RWPE2 (cell line): Measurements from ENCODE around the gene CALB2.
"Not testable (repeated sequence)": the region's sequence is repeated elsewhere in the genome, so short reads cannot be mapped to it uniquely, and the experiment has no call there.

Experiments
- ATAC-seq: fragments of 200-7000 bp; cut with Tn5 transposase; 3 replicates; pipeline ENCODE4 v1.9.1; 2021; ENCODE audit warnings: low read depth
- DNase-seq: peaks from one replicate; pipeline ENCODE4 v3.0.0-alpha.2; 2020; ENCODE audit warnings: low spot score
- H3K27ac ChIP-seq: fragments of 450-650 bp; 2 replicates; pipeline ENCODE4 v1.5.1; 2017; ENCODE audit warnings: mild to moderate bottlenecking; ENCODE audit not compliant: poor library complexity, severe bottlenecking
- H3K27me3 ChIP-seq: fragments of 250-450 bp; sonication (Bioruptor Pico); 2 replicates; pipeline ENCODE4 v1.5.1; 2021; ENCODE audit warnings: mild to moderate bottlenecking, moderate library complexity; ENCODE audit not compliant: insufficient read depth, poor library complexity, severe bottlenecking
- H3K36me3 ChIP-seq: fragments of 250-450 bp; sonication (Bioruptor Pico); 2 replicates; pipeline ENCODE4 v1.5.1; 2020; ENCODE audit warnings: low read depth, mild to moderate bottlenecking, moderate library complexity
- H3K4me1 ChIP-seq: fragments of 250-450 bp; sonication (Bioruptor Pico); 2 replicates; pipeline ENCODE4 v1.5.1; 2021; ENCODE audit warnings: mild to moderate bottlenecking, moderate library complexity; ENCODE audit not compliant: insufficient read depth, poor library complexity, severe bottlenecking
- H3K4me3 ChIP-seq: fragments of 250-450 bp; sonication (Bioruptor Pico); 2 replicates; pipeline ENCODE4 v1.5.1; 2021; ENCODE audit warnings: mild to moderate bottlenecking, moderate library complexity; ENCODE audit not compliant: severe bottlenecking
- H3K9me3 ChIP-seq: fragments of 250-450 bp; sonication (Bioruptor Pico); 2 replicates; pipeline ENCODE4 v1.5.1; 2021; ENCODE audit warnings: mild to moderate bottlenecking, moderate library complexity; ENCODE audit not compliant: severe bottlenecking
- TF ChIP-seq, protein P1 (sequence below): fragments of 450-650 bp; IDR thresholded peaks from one replicate; pipeline ENCODE4 v1.5.1; 2017; ENCODE audit warnings: mild to moderate bottlenecking, moderate library complexity; ENCODE audit not compliant: poor library complexity, severe bottlenecking

The CALB2 gene, protein sequence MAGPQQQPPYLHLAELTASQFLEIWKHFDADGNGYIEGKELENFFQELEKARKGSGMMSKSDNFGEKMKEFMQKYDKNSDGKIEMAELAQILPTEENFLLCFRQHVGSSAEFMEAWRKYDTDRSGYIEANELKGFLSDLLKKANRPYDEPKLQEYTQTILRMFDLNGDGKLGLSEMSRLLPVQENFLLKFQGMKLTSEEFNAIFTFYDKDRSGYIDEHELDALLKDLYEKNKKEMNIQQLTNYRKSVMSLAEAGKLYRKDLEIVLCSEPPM

DNA sequence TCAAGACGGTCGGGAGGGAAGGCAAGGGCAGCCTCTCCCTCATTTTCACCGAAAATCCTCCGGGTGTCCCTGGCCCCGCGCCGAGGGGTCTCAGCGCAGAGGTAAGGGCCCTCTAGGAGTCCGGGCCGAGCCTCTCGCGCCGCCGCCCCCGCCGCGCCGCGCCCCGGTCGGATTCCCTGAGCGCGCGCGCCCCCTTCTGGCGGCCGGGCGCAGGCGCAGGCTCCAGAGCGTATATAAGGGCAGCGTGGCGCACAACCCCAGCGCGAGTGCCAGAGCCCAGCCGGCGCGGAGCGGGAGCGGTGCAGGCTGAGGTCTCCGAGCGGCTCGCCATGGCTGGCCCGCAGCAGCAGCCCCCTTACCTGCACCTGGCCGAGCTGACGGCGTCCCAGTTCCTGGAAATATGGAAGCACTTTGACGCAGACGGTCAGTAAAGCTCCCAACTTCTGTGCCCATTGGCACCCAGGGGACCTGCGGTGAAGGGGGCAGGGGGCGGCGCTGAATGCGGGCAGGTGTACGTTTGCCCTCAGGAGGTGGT is at the start of gene CALB2:
CALB2 (plus strand) TSS at position 260 of the 535 bp plus-strand sequence; CDS start at position 330, 70 bp downstream.
- peak; percentile 75 for ATAC-seq
- H3K4me1 ChIP-seq: no peaks in the 10 kb centered on the region
- H3K36me3 ChIP-seq: no peaks in the 10 kb centered on the region
- DNase-seq: no peak
- no peak within 1 kb of the TSS for H3K27ac ChIP-seq
- no peaks in the 10 kb centered on the region for H3K27me3 ChIP-seq
- TF ChIP-seq, protein P1, sequence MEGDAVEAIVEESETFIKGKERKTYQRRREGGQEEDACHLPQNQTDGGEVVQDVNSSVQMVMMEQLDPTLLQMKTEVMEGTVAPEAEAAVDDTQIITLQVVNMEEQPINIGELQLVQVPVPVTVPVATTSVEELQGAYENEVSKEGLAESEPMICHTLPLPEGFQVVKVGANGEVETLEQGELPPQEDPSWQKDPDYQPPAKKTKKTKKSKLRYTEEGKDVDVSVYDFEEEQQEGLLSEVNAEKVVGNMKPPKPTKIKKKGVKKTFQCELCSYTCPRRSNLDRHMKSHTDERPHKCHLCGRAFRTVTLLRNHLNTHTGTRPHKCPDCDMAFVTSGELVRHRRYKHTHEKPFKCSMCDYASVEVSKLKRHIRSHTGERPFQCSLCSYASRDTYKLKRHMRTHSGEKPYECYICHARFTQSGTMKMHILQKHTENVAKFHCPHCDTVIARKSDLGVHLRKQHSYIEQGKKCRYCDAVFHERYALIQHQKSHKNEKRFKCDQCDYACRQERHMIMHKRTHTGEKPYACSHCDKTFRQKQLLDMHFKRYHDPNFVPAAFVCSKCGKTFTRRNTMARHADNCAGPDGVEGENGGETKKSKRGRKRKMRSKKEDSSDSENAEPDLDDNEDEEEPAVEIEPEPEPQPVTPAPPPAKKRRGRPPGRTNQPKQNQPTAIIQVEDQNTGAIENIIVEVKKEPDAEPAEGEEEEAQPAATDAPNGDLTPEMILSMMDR: peak; percentile 97
- no peaks in the 10 kb centered on the region for H3K9me3 ChIP-seq
- peak within 1 kb of the TSS; percentile 10 for H3K4me3 ChIP-seq

DNA sequence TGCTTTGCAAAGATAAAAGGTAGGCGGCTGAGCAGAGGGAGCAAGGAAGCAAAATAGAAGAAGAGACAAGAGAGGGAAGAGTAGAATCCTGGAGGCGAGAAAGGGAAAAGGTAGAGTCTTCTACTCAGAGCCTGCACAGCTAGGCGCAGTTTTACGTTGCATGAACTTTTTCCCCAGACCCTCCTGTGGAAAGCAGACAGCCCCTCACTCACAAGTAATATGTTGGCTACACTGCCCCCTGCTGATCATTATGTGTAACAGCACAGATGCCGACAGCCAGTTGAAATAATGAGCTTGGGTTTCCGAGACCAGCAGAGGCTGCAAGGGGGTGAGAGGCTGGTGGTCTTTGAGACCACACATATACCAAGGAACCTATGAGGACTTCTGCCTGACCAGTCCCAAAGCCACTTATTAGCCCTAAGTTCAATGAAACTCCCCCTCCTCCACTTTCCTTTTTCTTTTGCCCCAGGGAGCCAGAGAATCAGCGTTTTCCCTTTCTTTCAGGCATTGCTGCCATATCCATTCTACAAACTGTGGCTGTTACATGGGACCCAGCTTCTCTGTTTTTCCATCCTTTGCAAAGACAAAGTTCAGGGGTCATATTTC is 46.9 kb upstream of the CALB2 start:
- TF ChIP-seq, protein P1: peak; percentile 65
- Histone ChIP-seq H3K4me1 (no peaks in the 10 kb centered on the region), H3K36me3 (no peaks in the 10 kb centered on the region), H3K27ac (no peak overlapping the region), H3K4me3 (no peak overlapping the region), H3K9me3 (no peaks in the 10 kb centered on the region), H3K27me3 (peaks cover 3% of the 10 kb centered on the region)
- DNase-seq (no peak), ATAC-seq (no peak)

DNA sequence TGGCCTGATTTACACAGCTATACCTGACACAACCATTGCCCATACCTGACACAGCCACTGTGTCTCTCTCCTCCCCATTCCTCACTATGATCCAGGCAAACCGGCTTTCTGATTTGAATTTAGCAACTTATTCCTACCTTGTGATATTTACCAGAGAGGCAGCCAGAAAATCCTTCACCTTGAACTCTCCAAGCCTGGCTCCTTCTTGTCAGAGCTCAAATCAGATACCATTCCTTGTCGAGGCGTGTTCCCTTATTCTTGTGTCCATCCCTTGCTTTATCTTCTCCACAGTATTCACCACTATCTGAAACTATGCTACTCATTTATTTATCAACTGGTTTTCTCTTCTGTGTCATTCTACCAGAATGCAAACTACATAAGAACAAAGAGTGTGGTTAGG is 44.9 kb upstream of the CALB2 start:
- not testable (repeated sequence) for H3K27me3 ChIP-seq, H3K4me3 ChIP-seq, DNase-seq, H3K9me3 ChIP-seq, ATAC-seq, H3K4me1 ChIP-seq, H3K36me3 ChIP-seq, H3K27ac ChIP-seq

DNA sequence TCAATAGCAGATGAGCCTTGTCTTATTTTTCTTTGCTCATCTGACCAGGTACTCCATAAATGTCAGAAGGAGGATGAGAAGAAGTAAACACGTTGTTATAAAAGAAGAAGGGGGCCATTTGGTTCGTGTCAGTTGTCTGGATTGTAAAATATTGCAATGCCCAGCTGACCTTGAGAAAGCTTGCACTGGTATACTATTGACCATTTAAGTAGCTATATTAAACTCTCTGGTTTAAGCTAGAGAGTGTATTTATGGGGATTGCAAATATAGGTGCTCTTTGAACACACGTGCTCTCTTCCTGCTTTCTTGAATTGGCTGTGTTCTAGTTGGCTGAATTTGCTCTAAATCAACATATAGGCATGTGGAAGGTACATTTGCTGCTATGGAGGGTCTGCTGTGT is 43.3 kb upstream of the CALB2 start:
- DNase-seq: no peak
- H3K27me3 ChIP-seq: no peaks in the 10 kb centered on the region
- TF ChIP-seq, protein P1: no peak
- H3K4me3 ChIP-seq: no peak overlapping the region
- ATAC-seq: no peak
- H3K4me1 ChIP-seq: no peaks in the 10 kb centered on the region
- no peaks in the 10 kb centered on the region for H3K36me3 ChIP-seq
- no peaks in the 10 kb centered on the region for H3K9me3 ChIP-seq
- H3K27ac ChIP-seq: no peak overlapping the region

DNA sequence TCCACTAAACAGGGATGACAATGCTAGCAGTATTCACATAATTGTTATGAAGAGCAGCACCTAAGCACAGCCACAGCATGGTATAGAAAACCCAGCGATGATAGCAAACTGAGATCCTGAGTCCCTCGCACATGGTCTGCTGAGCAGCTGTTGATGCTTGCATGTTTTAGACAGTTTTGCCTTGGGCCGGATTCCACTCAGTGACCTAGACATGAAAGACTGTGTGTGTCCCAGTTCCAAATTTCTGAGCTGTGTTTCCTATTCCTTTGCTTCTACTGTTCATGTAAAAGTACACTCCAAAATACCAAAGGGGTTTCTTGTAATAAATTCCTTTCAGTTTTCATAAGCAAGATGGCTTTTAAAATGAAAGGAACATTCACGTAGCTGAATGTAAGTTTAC is 38.5 kb upstream of the CALB2 start:
- no peak for ATAC-seq
- Histone ChIP-seq H3K27me3 (no peaks in the 10 kb centered on the region), H3K27ac (no peak overlapping the region), H3K4me3 (no peak overlapping the region), H3K4me1 (no peaks in the 10 kb centered on the region), H3K36me3 (no peaks in the 10 kb centered on the region), H3K9me3 (no peaks in the 10 kb centered on the region)
- TF ChIP-seq, protein P1: no peak
- DNase-seq: no peak
